ENCODE results near the gene SYT12.

- no peak for TF ChIP-seq CTCF (conservative IDR thresholded peaks at IDR 0.05; ENCODE audit: low read depth, low read length)
- TF ChIP-seq EZH2 (IDR thresholded peaks at IDR 0.05; ENCODE audit: low read length, unreplicated experiment): no peak
- TF ChIP-seq EZH2phosphoT487 (IDR thresholded peaks at IDR 0.05; ENCODE audit: borderline replicate concordance, low read length): no peak
These were observed 39.5 kb upstream of the SYT12 start for GRCh38 chr11:66983275-66983924.

All from PC-3 (cell line).